Activated CD4-positive, alpha-beta T cell treated with anti-CD3 and anti-CD28 coated beads, Interleukin-2, amount 50 U/mL, for 24 hours (primary cell): ENCODE results near the gene EBF4.
"Not testable (repeated sequence)": the region's sequence is repeated elsewhere in the genome, so short reads cannot be mapped to it uniquely, and the experiment has no call there.

Experiments used
- DNase-seq, 2 donors: peaks; one replicate each; pipeline ENCODE4 v3.0.0-alpha.2; 2020; ENCODE audit warnings: low read depth in 1 of 2, low spot score in 1 of 2

EBF4 gene

DNA sequence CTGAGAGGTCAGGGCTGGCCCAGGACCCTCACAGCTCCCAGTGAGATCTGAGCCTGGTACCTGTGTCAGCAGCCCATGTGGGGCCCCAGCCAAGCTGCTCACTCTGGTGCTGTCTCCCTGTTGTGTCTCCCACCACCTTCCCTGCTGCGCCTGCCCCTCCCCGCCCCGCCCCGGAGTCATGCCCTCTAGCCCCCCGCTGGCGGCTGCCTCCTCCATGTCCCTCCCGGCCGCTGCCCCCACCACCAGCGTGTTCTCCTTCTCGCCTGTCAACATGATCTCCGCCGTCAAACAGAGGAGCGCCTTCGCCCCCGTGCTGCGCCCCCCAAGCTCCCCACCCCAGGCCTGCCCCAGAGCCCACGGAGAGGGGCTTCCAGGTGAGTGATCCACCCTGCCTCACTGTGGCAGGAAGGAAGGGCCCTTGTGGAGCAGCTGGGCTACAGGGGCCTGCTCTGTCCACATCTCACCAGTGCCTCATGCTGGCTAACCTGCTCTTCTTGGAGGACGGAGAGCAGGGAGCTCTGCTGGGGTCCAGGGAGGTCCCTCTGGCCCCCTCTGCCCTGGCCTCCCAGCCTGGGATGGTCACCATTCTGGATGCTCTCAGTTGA is 63.0 kb downstream of the EBF4 start:
- DNase-seq: no peak

GRCh38 chr20:2756056-2756611 is 63.6 kb downstream of the EBF4 start:
- no peak for DNase-seq

DNA sequence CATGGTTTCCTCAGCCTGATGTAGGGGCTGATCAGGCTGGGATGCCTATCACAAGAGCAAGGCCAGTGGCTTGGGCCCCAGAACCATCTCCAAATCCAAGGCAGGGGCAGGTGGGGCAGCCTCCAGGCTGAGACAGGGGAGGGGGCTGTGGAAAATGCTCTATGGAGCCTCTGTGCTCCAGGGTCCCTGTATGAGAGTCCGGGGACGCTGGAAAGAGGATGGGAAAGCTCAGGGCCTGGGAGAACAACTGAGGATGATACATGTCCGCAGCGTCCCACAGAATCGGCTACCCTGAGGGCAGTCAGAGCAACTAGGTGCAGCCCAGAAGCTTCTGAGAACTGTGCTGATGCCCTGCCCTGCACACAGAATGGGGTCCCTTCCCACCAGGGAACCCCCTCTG is 64.4 kb downstream of the EBF4 start:
- no peak for DNase-seq

GRCh38 chr20:2757969-2758368 is 65.4 kb downstream of the EBF4 start:
- DNase-seq: no peak

DNA sequence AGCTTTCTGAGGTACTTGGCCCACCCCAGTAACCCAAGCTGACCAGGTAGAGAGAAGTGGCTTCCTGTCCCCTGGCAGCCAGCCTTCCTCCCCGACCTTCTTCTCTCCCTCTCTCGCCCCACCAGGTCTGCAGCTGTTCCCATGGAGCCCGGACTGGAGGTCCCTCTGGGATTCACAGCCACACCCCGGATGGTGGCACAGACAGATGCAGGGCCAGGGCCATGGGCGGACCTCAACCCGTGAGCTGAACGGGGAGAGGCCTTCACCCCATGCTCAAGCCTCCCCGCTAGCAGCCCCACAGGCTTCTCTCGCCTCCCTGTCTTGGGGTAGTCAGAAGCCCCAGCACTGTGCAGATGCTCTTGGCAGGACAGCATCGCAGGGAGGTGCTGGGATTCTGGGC is 66.6 kb downstream of the EBF4 start:
- DNase-seq: no peak

DNA sequence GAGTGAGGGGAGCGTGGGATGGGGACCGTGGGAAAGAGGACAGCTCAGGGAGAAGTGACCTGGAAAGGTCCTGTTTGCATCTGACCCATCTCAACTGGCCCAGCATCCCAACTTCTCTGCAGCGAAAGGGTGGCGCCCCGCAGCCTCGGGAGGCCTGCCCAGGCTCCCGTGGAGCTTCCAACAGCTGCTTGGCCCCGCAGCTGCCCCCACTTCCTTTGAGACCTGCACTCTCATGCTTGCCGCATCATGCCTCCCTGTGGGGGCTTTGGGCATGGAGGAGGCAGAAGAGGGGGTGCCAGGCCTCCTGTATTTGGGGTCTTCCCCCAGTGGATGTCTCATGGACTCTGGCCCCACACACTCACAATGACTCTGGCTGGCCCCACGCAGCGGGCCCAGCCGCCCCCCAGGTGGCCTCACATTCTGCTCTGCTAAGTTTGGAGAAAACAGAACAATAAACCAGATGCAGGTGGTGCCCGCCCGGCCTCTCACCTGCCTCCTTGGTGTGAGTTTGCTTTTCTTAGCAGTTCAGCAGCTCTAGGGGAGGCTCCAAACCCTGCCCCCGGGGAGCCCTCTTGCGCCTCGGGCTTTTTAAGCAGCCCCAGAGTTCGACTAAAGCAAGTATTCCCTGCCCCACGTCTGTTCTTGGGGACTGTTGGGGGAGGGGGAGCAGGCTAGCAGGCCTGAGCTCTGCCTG is 67.2 kb downstream of the EBF4 start:
- no peak for DNase-seq

GRCh38 chr20:2760297-2760951 is 67.8 kb downstream of the EBF4 start:
- DNase-seq: no peak

- DNase-seq: no peak
These were observed 68.3 kb downstream of the EBF4 start for GRCh38 chr20:2760952-2761305.

GRCh38 chr20:2761885-2762284 is 69.3 kb downstream of the EBF4 start:
- DNase-seq: no peak

GRCh38 chr20:2762578-2763131 is 70.1 kb downstream of the EBF4 start:
- no peak for DNase-seq

- DNase-seq: no peak
These were observed 70.6 kb downstream of the EBF4 start for GRCh38 chr20:2763186-2763585.

- no peak for DNase-seq
These were observed 75.4 kb downstream of the EBF4 start for GRCh38 chr20:2767768-2768631.

GRCh38 chr20:2768632-2769015 is 76.0 kb downstream of the EBF4 start:
- no peak for DNase-seq

GRCh38 chr20:2770091-2770490 is 77.5 kb downstream of the EBF4 start:
- not testable (repeated sequence) for DNase-seq

DNA sequence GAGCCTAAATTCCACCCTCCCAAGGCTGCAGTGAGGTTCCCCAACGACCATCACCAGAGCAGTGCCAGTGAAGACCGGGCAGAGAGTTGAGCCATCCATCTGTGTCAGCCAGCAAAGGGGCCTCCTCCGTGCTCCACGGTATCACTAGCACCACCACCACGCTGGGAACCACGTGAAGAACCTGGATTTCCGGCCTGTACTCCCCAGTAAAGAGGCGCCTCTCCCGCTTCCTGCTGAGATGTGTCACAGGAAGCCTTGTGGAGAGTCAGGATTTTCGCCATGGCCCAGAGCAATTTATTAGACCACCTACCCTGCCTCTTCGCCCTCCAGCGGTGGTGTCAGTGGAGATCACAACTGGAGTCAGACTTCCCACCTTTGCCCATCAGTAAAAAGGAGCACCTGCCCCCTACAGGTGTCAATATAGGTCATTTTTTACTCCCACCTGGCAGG is 79.1 kb downstream of the EBF4 start:
- DNase-seq: no peak

- DNase-seq: no peak
These were observed 81.2 kb downstream of the EBF4 start for GRCh38 chr20:2773812-2774211.

DNA sequence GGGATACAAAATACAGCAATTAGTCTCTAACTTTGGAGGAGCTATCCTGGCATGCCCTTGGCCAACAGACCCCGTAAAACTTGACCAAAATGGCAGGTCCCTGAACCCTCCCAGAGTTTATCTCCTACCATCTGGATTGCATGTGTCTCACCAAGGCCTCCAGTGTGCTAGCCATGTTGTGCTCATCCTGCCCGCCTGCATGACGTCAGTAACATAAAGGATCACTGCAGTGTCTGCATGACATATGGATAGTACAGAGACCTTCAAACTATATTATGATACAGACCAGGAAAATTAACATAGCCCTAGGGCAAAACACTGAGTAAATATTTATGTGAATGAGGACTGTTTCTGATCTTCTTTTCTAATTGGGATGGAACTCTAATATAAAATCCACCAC is 82.6 kb downstream of the EBF4 start:
- no peak for DNase-seq

- no peak for DNase-seq
These were observed 86.2 kb downstream of the EBF4 start for GRCh38 chr20:2778602-2779321.

GRCh38 chr20:2780948-2781347 is 88.4 kb downstream of the EBF4 start:
- no peak for DNase-seq

- DNase-seq: no peak
These were observed 91.5 kb downstream of the EBF4 start for GRCh38 chr20:2783908-2784566.
